ENCODE measurements around the gene OPRL1.

GRCh38 chr20:64080013-64080812 is at the start of gene OPRL1:
- no peak for TF ChIP-seq CTCF (IDR thresholded peaks at IDR 0.05)
- TF ChIP-seq POLR2A (IDR thresholded peaks at IDR 0.05) = no peak

All from lower leg skin (tissue), 3 donors.